Activated CD4-positive, CD25-positive, alpha-beta regulatory T cell treated with anti-CD3 and anti-CD28 coated beads, Interleukin-2, amount 50 U/mL, for 24 hours (primary cell): ENCODE data around the gene KIF3C.
"Not testable (repeated sequence)": the region's sequence is repeated elsewhere in the genome, so short reads cannot be mapped to it uniquely, and the experiment has no call there.

ENCODE experiments used
- ATAC-seq, 2 donors: fragments of 150-1000 bp; cut with Tn5 transposase; one replicate each; pipeline ENCODE4 v1.10.0; 2021; ENCODE audit warnings: mild to moderate bottlenecking in 1 of 2, moderate library complexity in 1 of 2

Gene KIF3C

GRCh38 chr2:25998816-25999383 is 16.6 kb upstream of the KIF3C start:
- ATAC-seq: not testable (repeated sequence)

- ATAC-seq: no peak
Observed at GRCh38 chr2:25996844-25997243, 14.5 kb upstream of the KIF3C start.

- ATAC-seq: no peak
Observed at GRCh38 chr2:25994509-25994908, 12.2 kb upstream of the KIF3C start.

- ATAC-seq: no peak
Observed at GRCh38 chr2:25993049-25993448, 10.8 kb upstream of the KIF3C start.

GRCh38 chr2:25992556-25992955 is 10.3 kb upstream of the KIF3C start:
- ATAC-seq: no peak

GRCh38 chr2:25991965-25992364 is 9.7 kb upstream of the KIF3C start:
- ATAC-seq: no peak

GRCh38 chr2:25989154-25989553 is 6.9 kb upstream of the KIF3C start:
- no peak for ATAC-seq

- ATAC-seq: no peak
Observed at GRCh38 chr2:25988134-25988533, 5.8 kb upstream of the KIF3C start.

- ATAC-seq: no peak
Observed at GRCh38 chr2:25983735-25984134, 1.4 kb upstream of the KIF3C start.

- no peak for ATAC-seq
Observed at GRCh38 chr2:25982968-25983280, 627 bp upstream of the KIF3C start.

- ATAC-seq: peak; percentile 27 to 36
Observed at GRCh38 chr2:25981596-25982272, 563 bp downstream of the KIF3C start.

- ATAC-seq: no peak
Observed at GRCh38 chr2:25980951-25981350, 1.3 kb downstream of the KIF3C start.

GRCh38 chr2:25980076-25980887 is 2.0 kb downstream of the KIF3C start:
- no peak for ATAC-seq

- ATAC-seq: no peak
Observed at GRCh38 chr2:25979001-25979400, 3.3 kb downstream of the KIF3C start.

- no peak for ATAC-seq
Observed at GRCh38 chr2:25977768-25978167, 4.5 kb downstream of the KIF3C start.

GRCh38 chr2:25976983-25977741 is 5.1 kb downstream of the KIF3C start:
- no peak for ATAC-seq

- no peak for ATAC-seq
Observed at GRCh38 chr2:25972049-25972823, 10.1 kb downstream of the KIF3C start.

- no peak for ATAC-seq
Observed at GRCh38 chr2:25971596-25971995, 10.7 kb downstream of the KIF3C start.

- no peak for ATAC-seq
Observed at GRCh38 chr2:25966531-25967270, 15.6 kb downstream of the KIF3C start.

GRCh38 chr2:25964891-25965290 is 17.4 kb downstream of the KIF3C start:
- ATAC-seq: no peak

GRCh38 chr2:25960920-25961319 is 21.4 kb downstream of the KIF3C start:
- no peak for ATAC-seq

GRCh38 chr2:25960396-25960795 is 21.9 kb downstream of the KIF3C start:
- ATAC-seq: no peak
